ENCODE results near the gene CKLF.
A peak's percentile ranks its signal among the peaks of the same experiment; 100 is the strongest.

CKLF gene

DNA sequence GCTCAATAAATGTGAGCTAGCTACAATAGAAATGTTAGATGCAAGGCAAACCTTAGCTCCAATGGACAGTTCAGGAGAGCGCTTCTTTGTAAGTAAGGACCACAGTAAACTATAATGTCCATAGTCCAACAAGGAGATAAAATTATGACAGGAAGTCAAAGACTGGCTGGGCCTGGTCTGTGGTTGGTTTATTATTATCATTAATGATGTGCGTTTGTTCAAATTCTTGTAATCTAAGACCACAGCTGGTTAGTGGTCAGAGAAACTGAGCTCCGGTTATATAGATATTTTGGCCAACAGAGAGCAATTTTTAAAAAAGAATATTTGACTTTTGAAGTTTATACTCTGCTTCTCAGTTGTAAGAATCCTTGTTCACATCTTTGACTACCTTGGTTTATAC is 22.2 kb downstream of the CKLF start:
- TF ChIP-seq TAF1 (IDR thresholded peaks at IDR 0.05; ENCODE audit: low read depth, low read length) (no peak), PAX5 (IDR thresholded peaks at IDR 0.05; ENCODE audit: insufficient read depth, low read length, severe bottlenecking) (no peak), POU2F2 (IDR thresholded peaks at IDR 0.05; ENCODE audit: low read depth, low read length) (no peak), POLR2A (IDR thresholded peaks at IDR 0.05; ENCODE audit: low read depth, low read length) (no peak), SPI1 (IDR thresholded peaks at IDR 0.05; ENCODE audit: low read depth, low read length) (no peak), POLR2AphosphoS5 (IDR thresholded peaks at IDR 0.05; ENCODE audit: low read depth, low read length) (no peak)
- no peak for FAIRE-seq
- no peak for DNase-seq (ENCODE audit: insufficient read length, low spot score)

DNA sequence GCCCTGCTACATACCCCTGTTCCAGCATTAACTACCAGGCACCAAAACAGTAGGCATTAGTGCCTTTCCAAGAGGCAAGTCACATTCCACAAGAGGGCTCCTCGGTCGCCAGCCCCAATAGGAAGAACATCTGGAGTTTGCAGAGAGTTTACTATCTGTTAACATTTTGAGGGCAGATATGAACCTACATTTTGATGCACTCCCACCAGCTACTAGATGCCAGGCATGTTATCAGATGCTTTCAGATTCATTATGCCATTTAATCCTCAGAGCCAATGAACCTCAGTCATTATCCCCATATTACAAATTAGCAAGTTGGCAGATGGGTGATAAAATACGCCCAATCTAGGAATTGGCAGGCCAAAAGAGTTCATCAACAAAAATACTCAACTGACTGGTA is 22.7 kb downstream of the CKLF start:
- FAIRE-seq: no peak
- no peak for DNase-seq (ENCODE audit: insufficient read length, low spot score)
- TF ChIP-seq POU2F2 (IDR thresholded peaks at IDR 0.05; ENCODE audit: low read depth, low read length) (no peak), POLR2AphosphoS5 (IDR thresholded peaks at IDR 0.05; ENCODE audit: low read depth, low read length) (no peak), SPI1 (IDR thresholded peaks at IDR 0.05; ENCODE audit: low read depth, low read length) (no peak), POLR2A (IDR thresholded peaks at IDR 0.05; ENCODE audit: low read depth, low read length) (no peak), PAX5 (IDR thresholded peaks at IDR 0.05; ENCODE audit: insufficient read depth, low read length, severe bottlenecking) (no peak)

DNA sequence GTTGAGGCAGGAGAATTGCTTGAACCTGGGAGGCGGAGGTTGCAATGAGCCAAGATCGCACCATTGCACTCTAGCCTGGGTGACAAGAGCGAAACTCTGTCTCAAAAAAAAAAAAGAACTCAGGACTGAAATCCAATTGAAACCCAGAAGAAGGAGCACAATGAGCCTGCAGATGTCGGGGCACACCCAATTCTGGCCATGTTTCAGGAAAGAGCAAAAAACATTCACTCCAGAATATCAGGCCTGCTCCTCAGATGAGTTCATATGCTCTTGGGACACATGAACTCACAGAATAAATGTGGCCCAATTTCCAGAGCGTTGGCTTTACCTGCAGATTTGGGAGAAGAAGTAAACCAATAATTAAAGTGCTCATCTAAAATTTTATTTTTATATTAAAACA is 23.9 kb downstream of the CKLF start:
- FAIRE-seq: no peak

DNA sequence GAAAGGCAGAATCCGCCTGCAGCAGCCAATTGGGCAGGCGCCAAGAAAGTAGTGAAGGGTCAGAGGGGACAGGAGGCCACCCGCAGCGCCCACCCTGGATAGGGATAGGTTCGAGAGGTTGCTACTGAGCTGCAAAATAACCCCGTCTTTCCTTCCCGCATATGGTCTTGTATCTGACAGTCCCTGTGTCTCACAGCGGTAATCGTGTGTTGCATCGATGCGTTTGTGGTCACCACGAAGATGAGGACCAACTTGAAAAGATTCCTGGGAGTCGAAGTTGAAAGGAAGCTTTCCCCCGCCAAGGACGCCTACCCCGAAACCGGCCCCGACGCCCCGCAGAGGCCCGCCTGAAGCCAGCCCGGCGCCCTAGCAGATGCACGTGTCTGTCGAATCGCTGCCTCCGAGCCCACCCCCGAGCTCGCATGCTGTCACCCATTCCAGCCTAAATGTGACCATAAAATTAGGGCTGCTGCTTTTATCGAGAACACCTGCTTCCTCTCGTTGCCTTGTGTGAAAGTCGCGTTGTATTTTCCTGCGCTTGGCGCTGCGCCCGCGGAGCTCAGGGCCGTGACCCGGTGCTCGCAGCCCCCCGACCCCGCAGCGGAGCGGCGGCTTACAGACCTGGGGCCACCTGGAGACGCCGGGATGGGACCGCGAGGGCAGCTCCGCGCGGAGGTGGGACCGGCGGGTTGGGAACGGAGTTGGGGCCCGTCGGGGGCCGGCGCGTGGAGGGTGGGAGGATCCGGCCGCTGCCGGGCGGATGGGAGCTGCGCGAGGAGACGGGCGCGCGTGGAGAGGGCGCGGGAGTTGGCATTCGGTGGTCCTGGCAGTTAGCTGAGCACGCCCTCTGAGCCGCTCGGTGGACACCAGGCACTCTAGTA is 26.5 kb downstream of the CKLF start, which contains the start of gene CMTM2:
CMTM2 (plus strand) TSS at position 813 of the 881 bp plus-strand sequence. CDS start 145 bp downstream, outside the sequence.
- FAIRE-seq: peak; percentile 40
- no peak for DNase-seq (ENCODE audit: insufficient read length, low spot score)
- TF ChIP-seq PAX5 (IDR thresholded peaks at IDR 0.05; ENCODE audit: insufficient read depth, low read length, severe bottlenecking) (no peak), POU2F2 (IDR thresholded peaks at IDR 0.05; ENCODE audit: low read depth, low read length) (no peak), SPI1 (IDR thresholded peaks at IDR 0.05; ENCODE audit: low read depth, low read length) (no peak), POLR2A (IDR thresholded peaks at IDR 0.05; ENCODE audit: low read depth, low read length) (no peak), TAF1 (IDR thresholded peaks at IDR 0.05; ENCODE audit: low read depth, low read length) (no peak), POLR2AphosphoS5 (IDR thresholded peaks at IDR 0.05; ENCODE audit: low read depth, low read length) (no peak)

More for the DNA sequence above, 23.9 kb downstream of the CKLF start:
- no peak for DNase-seq (ENCODE audit: insufficient read length, low spot score)
- TF ChIP-seq PAX5 (IDR thresholded peaks at IDR 0.05; ENCODE audit: insufficient read depth, low read length, severe bottlenecking) (no peak), POLR2A (IDR thresholded peaks at IDR 0.05; ENCODE audit: low read depth, low read length) (no peak), POU2F2 (IDR thresholded peaks at IDR 0.05; ENCODE audit: low read depth, low read length) (no peak), SPI1 (IDR thresholded peaks at IDR 0.05; ENCODE audit: low read depth, low read length) (no peak), TAF1 (IDR thresholded peaks at IDR 0.05; ENCODE audit: low read depth, low read length) (no peak), POLR2AphosphoS5 (IDR thresholded peaks at IDR 0.05; ENCODE audit: low read depth, low read length) (no peak)

DNA sequence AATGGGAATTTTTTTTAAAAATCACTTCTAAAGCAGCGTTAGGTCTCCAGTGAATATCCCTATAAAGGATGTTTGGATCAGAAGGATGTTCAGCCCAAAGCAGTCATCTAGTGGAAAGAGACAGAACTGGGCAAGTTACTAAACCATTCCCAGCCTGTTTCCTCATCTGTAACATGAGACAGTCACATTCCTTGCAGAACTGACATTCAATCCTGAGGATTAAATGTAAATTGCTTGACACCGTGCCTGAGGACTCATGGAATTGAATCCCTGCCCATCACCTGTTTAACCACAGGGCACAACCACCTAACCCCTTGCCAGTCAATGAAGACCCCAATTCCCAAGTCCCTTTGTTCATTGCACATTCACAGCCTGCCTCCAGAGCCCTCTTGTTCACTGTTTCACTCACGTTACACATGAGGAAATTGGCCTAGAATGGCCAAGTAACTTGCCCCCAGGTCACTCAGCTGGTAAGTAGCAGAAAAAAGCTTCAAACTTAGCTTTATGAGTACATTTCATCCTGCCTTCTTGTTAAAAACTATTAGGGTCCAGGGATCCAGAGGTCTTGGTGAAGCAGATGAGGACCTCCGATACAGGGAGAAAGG is 28.3 kb downstream of the CKLF start:
- TF ChIP-seq POLR2AphosphoS5 (IDR thresholded peaks at IDR 0.05; ENCODE audit: low read depth, low read length): no peak
- no peak for TF ChIP-seq POU2F2 (IDR thresholded peaks at IDR 0.05; ENCODE audit: low read depth, low read length)
- TF ChIP-seq POLR2A (IDR thresholded peaks at IDR 0.05; ENCODE audit: low read depth, low read length): no peak
- no peak for TF ChIP-seq PAX5 (IDR thresholded peaks at IDR 0.05; ENCODE audit: insufficient read depth, low read length, severe bottlenecking)
- no peak for TF ChIP-seq TAF1 (IDR thresholded peaks at IDR 0.05; ENCODE audit: low read depth, low read length)
- no peak for TF ChIP-seq SPI1 (IDR thresholded peaks at IDR 0.05; ENCODE audit: low read depth, low read length)
- no peak for DNase-seq (ENCODE audit: insufficient read length, low spot score)
- no peak for FAIRE-seq

DNA sequence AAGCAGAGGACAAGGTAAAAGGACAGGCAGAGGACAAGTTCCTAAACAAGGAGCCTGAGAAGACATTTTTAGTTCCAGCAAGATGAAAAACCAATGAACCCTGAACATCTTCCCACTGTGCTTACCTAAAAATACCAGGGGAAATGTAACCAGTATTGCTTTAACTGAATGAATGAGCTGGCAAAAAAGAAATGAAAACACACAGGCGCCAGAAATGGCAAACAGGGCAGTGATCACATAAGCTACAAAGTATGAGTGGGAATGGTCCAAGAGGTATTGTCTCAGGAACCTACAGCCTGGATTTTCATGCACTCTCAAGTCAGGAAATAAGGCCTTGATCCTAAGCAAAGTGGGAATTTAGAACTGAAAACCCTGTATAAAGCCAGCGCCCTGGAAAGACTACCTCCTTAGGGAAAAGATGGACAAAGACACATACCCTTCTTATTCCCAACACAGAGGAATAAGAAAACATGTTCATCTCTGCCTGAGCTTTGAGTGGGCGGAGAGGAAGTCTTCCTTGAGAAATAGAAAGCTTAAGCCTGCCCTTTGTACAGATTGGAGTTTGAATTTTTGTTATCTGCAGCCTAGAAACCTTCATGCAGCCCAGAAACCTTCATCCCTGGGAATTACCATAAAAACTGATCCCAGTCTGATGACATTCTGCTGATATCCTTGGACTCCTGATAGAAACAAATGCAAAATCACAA is 29.0 kb downstream of the CKLF start:
- no peak for FAIRE-seq

DNA sequence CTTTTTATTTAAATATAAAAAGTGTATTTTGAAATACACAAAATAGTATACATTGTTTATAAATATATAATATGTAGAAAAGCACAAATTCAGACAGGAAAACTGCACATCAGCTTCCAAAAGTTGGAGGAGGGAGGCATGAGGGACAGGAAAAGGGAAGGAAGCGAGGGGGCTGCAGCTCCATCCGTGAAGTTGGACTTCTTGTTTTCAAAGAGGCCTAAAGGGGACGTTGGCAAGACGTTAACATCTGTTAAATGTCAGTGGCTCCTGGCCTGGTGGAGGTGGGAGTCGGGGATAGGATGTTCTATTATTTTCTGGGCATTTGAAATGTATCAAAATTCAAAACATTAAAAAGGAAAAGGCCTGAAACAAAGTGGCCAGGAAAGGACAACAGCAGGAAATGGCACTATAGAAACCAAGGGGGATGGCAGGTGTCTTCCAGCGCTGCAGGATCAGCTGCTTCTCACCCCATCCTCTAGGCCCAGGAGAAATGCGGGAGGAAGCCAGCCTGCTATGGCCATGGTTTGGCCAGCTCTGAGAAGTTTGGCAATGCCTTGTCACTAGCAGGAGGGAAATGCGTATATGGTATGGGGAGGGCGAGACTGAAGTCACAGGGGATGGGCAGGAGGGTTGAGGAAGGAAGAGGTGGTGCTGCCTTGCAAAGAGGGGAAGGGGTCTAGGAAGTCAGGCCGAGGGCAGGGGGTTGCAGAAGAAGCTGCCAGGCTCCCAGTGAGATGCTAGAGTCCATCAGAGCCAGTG is 33.3 kb downstream of the CKLF start:
- no peak for DNase-seq (ENCODE audit: insufficient read length, low spot score)
- TF ChIP-seq POLR2AphosphoS5 (IDR thresholded peaks at IDR 0.05; ENCODE audit: low read depth, low read length) (no peak), PAX5 (IDR thresholded peaks at IDR 0.05; ENCODE audit: insufficient read depth, low read length, severe bottlenecking) (no peak), POU2F2 (IDR thresholded peaks at IDR 0.05; ENCODE audit: low read depth, low read length) (no peak), SPI1 (IDR thresholded peaks at IDR 0.05; ENCODE audit: low read depth, low read length) (no peak), POLR2A (IDR thresholded peaks at IDR 0.05; ENCODE audit: low read depth, low read length) (no peak), TAF1 (IDR thresholded peaks at IDR 0.05; ENCODE audit: low read depth, low read length) (no peak)
- FAIRE-seq: no peak

More for the DNA sequence above, 29.0 kb downstream of the CKLF start:
- TF ChIP-seq POLR2A (IDR thresholded peaks at IDR 0.05; ENCODE audit: low read depth, low read length) (no peak), SPI1 (IDR thresholded peaks at IDR 0.05; ENCODE audit: low read depth, low read length) (no peak), PAX5 (IDR thresholded peaks at IDR 0.05; ENCODE audit: insufficient read depth, low read length, severe bottlenecking) (no peak), POU2F2 (IDR thresholded peaks at IDR 0.05; ENCODE audit: low read depth, low read length) (no peak), TAF1 (IDR thresholded peaks at IDR 0.05; ENCODE audit: low read depth, low read length) (no peak), POLR2AphosphoS5 (IDR thresholded peaks at IDR 0.05; ENCODE audit: low read depth, low read length) (no peak)
- no peak for DNase-seq (ENCODE audit: insufficient read length, low spot score)

DNA sequence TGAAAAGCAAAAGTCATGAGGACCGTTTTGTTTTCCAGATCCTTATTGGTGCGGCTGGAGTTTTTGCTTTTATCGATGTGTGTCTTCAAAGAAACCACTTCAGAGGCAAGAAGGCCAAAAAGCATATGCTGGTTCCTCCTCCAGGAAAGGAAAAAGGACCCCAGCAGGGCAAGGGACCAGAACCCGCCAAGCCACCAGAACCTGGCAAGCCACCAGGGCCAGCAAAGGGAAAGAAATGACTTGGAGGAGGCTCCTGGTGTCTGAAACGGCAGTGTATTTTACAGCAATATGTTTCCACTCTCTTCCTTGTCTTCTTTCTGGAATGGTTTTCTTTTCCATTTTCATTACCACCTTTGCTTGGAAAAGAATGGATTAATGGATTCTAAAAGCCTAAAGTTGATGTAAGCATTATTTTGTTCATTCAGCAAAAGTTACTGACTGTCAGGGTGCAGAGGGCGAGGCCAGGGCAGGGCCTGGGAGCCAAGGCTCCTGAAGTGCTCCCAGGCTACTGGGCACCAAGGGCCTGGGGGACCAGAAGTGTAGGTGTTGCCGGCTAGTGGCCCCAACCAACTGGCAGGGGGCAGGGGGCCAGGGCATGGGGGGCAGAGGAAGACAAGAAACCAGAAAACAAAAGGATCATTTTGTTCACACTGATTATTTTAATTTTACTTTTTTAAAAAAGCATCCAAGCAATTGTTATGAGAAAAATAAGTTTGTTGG is 35.7 kb downstream of the CKLF start:
- TF ChIP-seq PAX5 (IDR thresholded peaks at IDR 0.05; ENCODE audit: insufficient read depth, low read length, severe bottlenecking): no peak
- FAIRE-seq (no peak), DNase-seq (ENCODE audit: insufficient read length, low spot score) (no peak)
